SIG-M5 treated with dmso at 0.1 percent for 504 hours (cell line): ENCODE measurements around the gene TMEM176A.
"Not testable (repeated sequence)": the region's sequence is repeated elsewhere in the genome, so short reads cannot be mapped to it uniquely, and the experiment has no call there.

Experiments used
- DNase-seq: peaks from one replicate; lab custom pipeline; 2025; ENCODE audit not compliant: unreplicated experiment; lab: John Stamatoyannopoulos, UW

TMEM176A gene

GRCh38 chr7:150807616-150808438 lies 7.3 kb downstream of the TMEM176A start:
- not testable (repeated sequence) for DNase-seq

GRCh38 chr7:150814328-150815001 lies 13.9 kb downstream of the TMEM176A start:
- no peak for DNase-seq

- DNase-seq, result no peak
These were observed 18.4 kb downstream of the TMEM176A start for GRCh38 chr7:150818971-150819370.

GRCh38 chr7:150820148-150820547 lies 19.6 kb downstream of the TMEM176A start:
- DNase-seq, result no peak

- no peak for DNase-seq
These were observed 20.1 kb downstream of the TMEM176A start for GRCh38 chr7:150820578-150821198.

GRCh38 chr7:150823043-150823442 lies 22.5 kb downstream of the TMEM176A start:
- no peak for DNase-seq

- DNase-seq, result no peak
These were observed 23.0 kb downstream of the TMEM176A start for GRCh38 chr7:150823484-150824126.

GRCh38 chr7:150824379-150825177 lies 24.0 kb downstream of the TMEM176A start:
- DNase-seq, result no peak

- DNase-seq, result no peak
These were observed 25.7 kb downstream of the TMEM176A start for GRCh38 chr7:150826061-150826849.

GRCh38 chr7:150828384-150828783 lies 27.8 kb downstream of the TMEM176A start:
- no peak for DNase-seq

GRCh38 chr7:150829426-150829825 lies 28.9 kb downstream of the TMEM176A start:
- no peak for DNase-seq

- DNase-seq, result no peak
These were observed 30.4 kb downstream of the TMEM176A start for GRCh38 chr7:150830937-150831336.

- DNase-seq, result no peak
These were observed 31.3 kb downstream of the TMEM176A start for GRCh38 chr7:150831851-150832250.

- no peak for DNase-seq
These were observed 34.5 kb downstream of the TMEM176A start for GRCh38 chr7:150835019-150835418.

- DNase-seq, result no peak
These were observed 35.2 kb downstream of the TMEM176A start for GRCh38 chr7:150835702-150836280.

GRCh38 chr7:150838965-150839650 lies 38.5 kb downstream of the TMEM176A start:
- no peak for DNase-seq

- no peak for DNase-seq
These were observed 41.4 kb downstream of the TMEM176A start for GRCh38 chr7:150842018-150842417.

GRCh38 chr7:150842716-150843115 lies 42.1 kb downstream of the TMEM176A start:
- no peak for DNase-seq

GRCh38 chr7:150845421-150845861 lies 44.9 kb downstream of the TMEM176A start:
- no peak for DNase-seq
